Sigmoid colon (tissue), 4 donors: ENCODE measurements around the gene TRPM3.

ENCODE experiments used
- CTCF ChIP-seq, 4 experiments: fragments of 450-650 bp in 3 of 4; fragments of 200-600 bp in 1 of 4; IDR thresholded peaks; one replicate each; pipeline ENCODE4 v1.5.1; 2016 to 2019; ENCODE audit warnings: antibody characterized with exemption in 4 of 4, mild to moderate bottlenecking in 3 of 4, moderate library complexity in 2 of 4
- EP300 ChIP-seq, 4 donors: sonication (generic); formaldehyde crosslinking; IDR thresholded peaks; one replicate each; pipeline ENCODE4 v1.6.1; 2017; ENCODE audit warnings: antibody characterized with exemption in 4 of 4
- POLR2A ChIP-seq, 2 donors: fragments of 450-650 bp; IDR thresholded peaks; one replicate each; pipeline ENCODE4 v1.6.1; 2016; ENCODE audit warnings: antibody characterized with exemption in 2 of 2, mild to moderate bottlenecking in 2 of 2, moderate library complexity in 2 of 2
- POLR2AphosphoS5 ChIP-seq, 4 donors: sonication (generic); formaldehyde crosslinking; IDR thresholded peaks; one replicate each; pipeline ENCODE4 v1.6.1; 2017; ENCODE audit warnings: antibody characterized with exemption in 4 of 4

GRCh38 chr9:70921136-70921535, 200.3 kb downstream of the TRPM3 start:
- TF ChIP-seq POLR2AphosphoS5 (IDR thresholded peaks at IDR 0.05) (no peak), CTCF (IDR thresholded peaks at IDR 0.05) (no peak), POLR2A (IDR thresholded peaks at IDR 0.05) (no peak), EP300 (IDR thresholded peaks at IDR 0.05) (no peak)
